ENCODE results near the gene EPAS1.

- TF ChIP-seq CTCF (IDR thresholded peaks at IDR 0.05) (no peak), POLR2A (IDR thresholded peaks at IDR 0.05) (no peak)
Observed at GRCh38 chr2:46305187-46305586, 8.0 kb downstream of the EPAS1 start.
